Measurements from ENCODE around the gene ARRB1. TPM values are rescaled to one million over a fixed set of nuclear protein-coding genes. Genes with fewer than 3 reads are reported as not detected.
"Not testable (repeated sequence)": the region's sequence is repeated elsewhere in the genome, so short reads cannot be mapped to it uniquely, and the experiment has no call there.

Gene ARRB1
- total RNA-seq, 1 donor from 2014 or later: 38.0 TPM

GRCh38 chr11:75307058-75307457 is 44.4 kb downstream of the ARRB1 start:
- DNase-seq: no peak
- Mint-ChIP-seq H3K9me3 (ENCODE audit: unreplicated experiment) (peaks cover 4% of the 10 kb centered on the region), H3K27ac (ENCODE audit: unreplicated experiment) (no peak overlapping the region), H3K36me3 (ENCODE audit: unreplicated experiment) (no peaks in the 10 kb centered on the region), H3K4me3 (ENCODE audit: unreplicated experiment) (no peak overlapping the region), H3K4me1 (ENCODE audit: low read depth, unreplicated experiment) (peaks cover 24% of the 10 kb centered on the region), H3K27me3 (ENCODE audit: unreplicated experiment) (peaks cover 4% of the 10 kb centered on the region)
- TF ChIP-seq CTCF (IDR thresholded peaks at IDR 0.05; ENCODE audit: partially characterized antibody, unreplicated experiment): no peak

- Mint-ChIP-seq H3K9me3 (ENCODE audit: unreplicated experiment) (peaks cover 3% of the 10 kb centered on the region), H3K36me3 (ENCODE audit: unreplicated experiment) (no peaks in the 10 kb centered on the region), H3K4me3 (ENCODE audit: unreplicated experiment) (no peak overlapping the region), H3K27me3 (ENCODE audit: unreplicated experiment) (peaks cover 4% of the 10 kb centered on the region), H3K4me1 (ENCODE audit: low read depth, unreplicated experiment) (peaks cover 21% of the 10 kb centered on the region), H3K27ac (ENCODE audit: unreplicated experiment) (no peak overlapping the region)
- no peak for DNase-seq
- TF ChIP-seq CTCF (IDR thresholded peaks at IDR 0.05; ENCODE audit: partially characterized antibody, unreplicated experiment): no peak
These were observed 44.9 kb downstream of the ARRB1 start for GRCh38 chr11:75306529-75306928.

- TF ChIP-seq CTCF (IDR thresholded peaks at IDR 0.05; ENCODE audit: partially characterized antibody, unreplicated experiment): no peak
- peaks cover 3% of the 10 kb centered on the region for H3K27me3 Mint-ChIP-seq (ENCODE audit: unreplicated experiment)
- DNase-seq: no peak
- H3K4me3 Mint-ChIP-seq (ENCODE audit: unreplicated experiment): no peak overlapping the region
- H3K36me3 Mint-ChIP-seq (ENCODE audit: unreplicated experiment): no peaks in the 10 kb centered on the region
- H3K4me1 Mint-ChIP-seq (ENCODE audit: low read depth, unreplicated experiment): peaks cover 17% of the 10 kb centered on the region
- peaks cover 3% of the 10 kb centered on the region for H3K9me3 Mint-ChIP-seq (ENCODE audit: unreplicated experiment)
- no peak overlapping the region for H3K27ac Mint-ChIP-seq (ENCODE audit: unreplicated experiment)
These were observed 45.5 kb downstream of the ARRB1 start for GRCh38 chr11:75305993-75306392.

- Mint-ChIP-seq H3K27ac (ENCODE audit: unreplicated experiment) (no peak overlapping the region), H3K27me3 (ENCODE audit: unreplicated experiment) (peaks cover 3% of the 10 kb centered on the region), H3K9me3 (ENCODE audit: unreplicated experiment) (peaks cover 3% of the 10 kb centered on the region), H3K36me3 (ENCODE audit: unreplicated experiment) (no peaks in the 10 kb centered on the region), H3K4me3 (ENCODE audit: unreplicated experiment) (no peak overlapping the region), H3K4me1 (ENCODE audit: low read depth, unreplicated experiment) (peaks cover 14% of the 10 kb centered on the region)
- DNase-seq: no peak
- TF ChIP-seq CTCF (IDR thresholded peaks at IDR 0.05; ENCODE audit: partially characterized antibody, unreplicated experiment): no peak
These were observed 46.0 kb downstream of the ARRB1 start for GRCh38 chr11:75305452-75305851.

- not testable (repeated sequence) for H3K36me3 Mint-ChIP-seq (ENCODE audit: unreplicated experiment); H3K27me3 Mint-ChIP-seq (ENCODE audit: unreplicated experiment); H3K27ac Mint-ChIP-seq (ENCODE audit: unreplicated experiment); H3K9me3 Mint-ChIP-seq (ENCODE audit: unreplicated experiment); DNase-seq; H3K4me3 Mint-ChIP-seq (ENCODE audit: unreplicated experiment)
- H3K4me1 Mint-ChIP-seq (ENCODE audit: low read depth, unreplicated experiment): peaks cover 10% of the 10 kb centered on the region
These were observed 46.5 kb downstream of the ARRB1 start for GRCh38 chr11:75304941-75305340.

Measured in glutamatergic neuron (in vitro differentiated cells).